LNCAP (cell line): Measurements from ENCODE around the gene CDH4.

Experiments
- TF ChIP-seq, protein P1 (sequence below): fragments of 450-650 bp; IDR thresholded peaks from 2 replicates; pipeline ENCODE4 v1.5.1; 2017; ENCODE audit warnings: mild to moderate bottlenecking

Gene CDH4

DNA sequence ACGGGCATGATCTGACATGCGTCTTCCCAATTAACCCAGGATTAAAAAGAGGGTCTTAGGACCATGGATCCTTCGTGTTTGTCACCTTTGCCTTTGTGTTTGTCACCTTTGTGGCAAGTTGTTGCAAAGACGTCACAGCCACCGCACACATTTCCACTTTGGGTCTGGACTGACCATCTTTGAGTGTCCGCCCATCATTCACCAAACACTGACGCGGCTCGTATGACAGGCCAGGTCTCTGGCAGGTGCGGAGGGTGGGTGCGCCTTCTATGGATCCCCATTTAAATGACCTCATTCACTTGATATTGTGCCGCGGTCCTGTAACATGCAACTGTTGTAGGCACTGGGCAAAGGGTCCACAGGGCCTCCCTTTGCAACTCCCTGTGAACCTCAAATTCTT is 409.5 kb downstream of the CDH4 start:
- TF ChIP-seq, protein P1, sequence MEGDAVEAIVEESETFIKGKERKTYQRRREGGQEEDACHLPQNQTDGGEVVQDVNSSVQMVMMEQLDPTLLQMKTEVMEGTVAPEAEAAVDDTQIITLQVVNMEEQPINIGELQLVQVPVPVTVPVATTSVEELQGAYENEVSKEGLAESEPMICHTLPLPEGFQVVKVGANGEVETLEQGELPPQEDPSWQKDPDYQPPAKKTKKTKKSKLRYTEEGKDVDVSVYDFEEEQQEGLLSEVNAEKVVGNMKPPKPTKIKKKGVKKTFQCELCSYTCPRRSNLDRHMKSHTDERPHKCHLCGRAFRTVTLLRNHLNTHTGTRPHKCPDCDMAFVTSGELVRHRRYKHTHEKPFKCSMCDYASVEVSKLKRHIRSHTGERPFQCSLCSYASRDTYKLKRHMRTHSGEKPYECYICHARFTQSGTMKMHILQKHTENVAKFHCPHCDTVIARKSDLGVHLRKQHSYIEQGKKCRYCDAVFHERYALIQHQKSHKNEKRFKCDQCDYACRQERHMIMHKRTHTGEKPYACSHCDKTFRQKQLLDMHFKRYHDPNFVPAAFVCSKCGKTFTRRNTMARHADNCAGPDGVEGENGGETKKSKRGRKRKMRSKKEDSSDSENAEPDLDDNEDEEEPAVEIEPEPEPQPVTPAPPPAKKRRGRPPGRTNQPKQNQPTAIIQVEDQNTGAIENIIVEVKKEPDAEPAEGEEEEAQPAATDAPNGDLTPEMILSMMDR, result no peak

DNA sequence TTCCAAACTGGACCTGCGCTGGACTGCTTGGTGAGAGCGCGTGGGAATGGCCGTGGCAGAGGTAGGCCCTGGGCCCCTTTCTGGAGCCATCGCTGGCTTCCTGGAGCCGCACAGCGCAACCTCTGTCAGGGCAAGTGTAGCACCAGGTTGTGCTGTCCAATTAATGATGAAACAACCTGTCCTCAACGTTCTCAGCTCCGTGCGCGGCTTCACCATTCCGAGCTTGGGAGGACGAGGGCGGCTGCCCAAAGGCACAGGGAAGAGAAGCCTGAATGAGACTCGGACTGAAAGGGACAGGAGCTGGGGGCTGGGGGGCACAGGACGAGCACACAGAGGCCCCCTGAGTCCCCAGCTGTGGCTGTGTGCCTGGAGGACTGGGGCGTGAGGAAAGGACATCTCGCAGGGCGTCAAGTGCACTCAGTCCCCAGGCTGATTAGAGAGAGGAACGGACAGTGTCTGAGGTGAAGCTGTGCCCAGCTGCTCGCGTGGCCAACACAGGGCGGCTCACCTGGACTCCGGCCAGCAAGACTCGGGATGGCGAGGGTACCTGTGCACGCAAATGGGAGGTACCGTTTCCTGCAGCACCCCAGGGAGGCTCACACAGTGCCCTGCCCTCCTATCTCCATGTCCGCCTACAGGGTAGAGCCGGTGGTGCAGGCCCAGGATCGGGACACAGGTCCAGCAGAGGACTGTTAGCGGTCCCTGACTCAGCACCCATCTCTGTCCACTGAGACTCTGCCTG is 410.3 kb downstream of the CDH4 start:
- TF ChIP-seq, protein P1, result no peak

DNA sequence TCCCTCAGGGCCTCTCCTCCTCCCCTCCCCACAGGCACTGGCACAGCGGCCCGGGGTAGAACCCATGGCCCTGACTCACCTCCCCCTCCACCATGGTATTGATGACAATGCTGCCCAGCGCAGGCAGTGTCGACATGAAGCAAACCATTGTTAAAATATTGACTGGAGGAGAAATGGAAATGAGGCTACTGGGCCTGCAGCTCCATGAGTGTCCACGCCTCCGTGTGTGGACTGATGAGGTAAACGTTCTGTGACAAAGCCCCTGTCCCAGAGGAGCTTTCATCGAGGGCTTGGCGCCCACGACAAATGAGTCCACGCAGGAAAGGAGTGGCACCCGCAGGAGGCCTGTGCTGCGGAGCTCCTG is 410.9 kb downstream of the CDH4 start:
- TF ChIP-seq, protein P1, result no peak

DNA sequence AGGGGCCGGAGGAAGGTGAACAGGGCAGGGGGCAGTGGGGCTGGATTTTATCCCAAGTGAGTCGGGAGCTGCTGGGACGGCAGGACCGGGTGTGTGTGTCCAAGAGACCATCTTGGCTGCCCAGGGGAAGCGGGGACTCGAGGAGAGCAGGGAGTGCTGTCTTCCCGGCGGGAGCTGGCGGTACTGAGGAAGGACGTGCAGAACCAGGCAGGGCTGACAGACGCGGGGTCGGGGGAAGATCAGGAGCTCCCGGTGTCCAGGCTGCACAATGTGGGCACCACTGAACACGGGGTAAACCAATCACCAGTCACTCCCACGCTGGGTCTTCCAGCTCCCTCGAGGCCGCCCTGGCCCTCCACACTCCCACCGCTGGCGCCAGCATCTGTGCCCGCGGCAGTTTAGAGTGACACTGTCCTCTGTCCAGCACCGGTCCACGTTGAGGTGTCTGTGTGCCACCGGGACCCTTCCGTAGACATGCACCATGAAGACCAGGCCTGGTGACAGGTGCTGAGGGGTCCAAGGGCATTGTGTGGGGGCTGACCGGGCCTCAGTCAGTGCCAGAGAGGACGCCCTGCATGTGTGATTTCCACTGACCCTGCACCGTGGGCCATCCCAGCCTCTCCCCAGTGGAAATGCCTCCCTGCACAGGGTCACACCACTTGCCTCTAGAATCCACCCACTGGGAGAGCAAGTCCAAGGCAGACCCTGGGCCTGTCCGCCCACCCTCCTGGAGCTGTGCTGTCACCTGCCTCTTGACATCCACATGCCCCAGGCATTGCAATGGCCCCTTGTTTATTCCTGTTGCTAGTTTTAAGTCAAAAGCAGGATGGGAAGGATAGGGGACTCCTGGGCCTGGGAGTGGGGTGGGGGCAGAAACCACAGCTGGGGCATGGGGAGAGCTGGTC is 411.7 kb downstream of the CDH4 start:
- TF ChIP-seq, protein P1, result no peak

DNA sequence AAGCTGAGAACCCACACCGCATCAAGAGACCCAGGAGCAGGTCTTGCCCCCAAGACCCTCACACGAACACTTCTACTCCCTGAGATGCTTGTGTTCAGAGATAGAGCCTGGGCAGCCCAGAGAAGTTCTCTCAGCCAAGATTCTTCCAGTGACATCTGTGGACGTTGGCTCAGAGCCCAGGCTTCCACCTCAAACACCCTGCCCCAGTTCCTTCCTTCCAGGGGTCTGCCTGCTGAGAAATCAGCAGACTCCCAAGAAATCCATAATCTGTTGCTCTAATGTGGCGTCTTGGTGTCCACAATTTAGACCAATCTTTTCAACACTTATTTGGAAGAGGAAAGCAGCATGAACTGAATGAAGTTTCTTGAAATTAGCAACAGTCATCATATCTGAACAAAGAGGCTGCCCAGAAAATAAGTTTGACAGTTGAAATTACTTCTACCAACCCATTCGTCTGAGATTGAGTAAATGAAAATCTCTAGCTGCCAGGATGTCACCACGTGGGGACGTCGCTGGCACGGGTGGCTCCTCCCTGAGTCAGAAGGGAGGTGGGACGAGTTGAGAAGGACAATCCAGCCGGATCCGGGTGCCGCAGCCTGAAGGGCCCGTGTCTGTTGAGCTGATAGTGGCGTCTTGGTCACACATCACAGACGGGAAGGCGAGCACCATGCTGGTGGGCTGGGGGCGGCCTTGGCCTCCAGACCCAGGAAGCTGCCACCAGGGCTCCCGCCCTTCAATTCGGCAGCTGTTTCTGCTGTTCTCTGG is 412.7 kb downstream of the CDH4 start:
- TF ChIP-seq, protein P1, result no peak

DNA sequence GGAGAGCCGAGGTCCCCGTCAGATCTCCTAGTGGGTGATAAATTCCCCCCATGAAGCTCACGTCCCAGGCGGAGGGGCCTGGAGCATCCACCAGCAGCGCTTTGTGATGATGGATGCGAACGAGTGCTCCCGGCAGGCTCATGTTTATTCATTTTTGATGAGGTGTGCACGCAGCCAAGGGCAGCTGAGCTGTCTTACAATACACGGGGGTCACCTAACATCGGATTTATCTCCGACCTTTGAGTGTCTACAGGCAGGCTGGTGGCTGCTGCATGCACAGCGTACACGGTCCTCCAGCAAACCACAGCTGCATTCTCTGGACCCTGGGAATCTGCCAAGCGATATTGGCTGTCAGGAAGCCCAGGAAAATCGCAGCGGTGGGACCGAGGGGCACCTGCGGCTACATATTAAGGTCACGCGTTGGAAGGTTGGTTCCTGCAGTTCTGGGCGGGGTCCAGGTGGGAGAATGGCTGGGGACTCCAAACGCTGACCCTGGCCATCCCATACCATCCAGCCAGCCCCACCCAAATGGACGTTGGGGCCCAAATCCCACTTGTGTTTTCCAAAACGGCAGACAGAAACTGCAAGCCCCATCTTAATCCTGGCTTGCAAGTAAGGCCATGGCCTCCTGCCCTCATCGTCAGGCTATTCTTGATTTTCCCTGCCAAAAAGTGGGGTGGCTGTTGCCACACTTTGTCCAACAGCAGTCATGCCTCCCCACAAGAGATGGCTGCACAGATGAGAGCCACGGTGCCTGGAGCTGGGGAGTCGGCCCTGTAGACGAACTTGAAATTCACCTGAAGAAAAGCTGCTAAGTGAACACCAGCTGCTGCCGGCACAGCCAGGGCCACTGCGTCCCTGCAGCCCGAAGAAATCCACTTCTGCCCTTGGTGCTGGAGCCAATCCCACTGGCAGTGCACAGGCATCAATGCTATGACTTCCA is 413.7 kb downstream of the CDH4 start:
- TF ChIP-seq, protein P1, result no peak
